NCI-H748 (cell line): ENCODE results near the gene IQGAP1.

Experiments used
- DNase-seq: peaks from one replicate; lab custom pipeline; 2025; ENCODE audit not compliant: unreplicated experiment; lab: John Stamatoyannopoulos, UW

Gene IQGAP1

GRCh38 chr15:90365414-90366055 is 22.5 kb upstream of the IQGAP1 start:
- no peak for DNase-seq

GRCh38 chr15:90367576-90367975 is 20.5 kb upstream of the IQGAP1 start:
- no peak for DNase-seq

GRCh38 chr15:90375071-90375470 is 13.0 kb upstream of the IQGAP1 start:
- no peak for DNase-seq

GRCh38 chr15:90376789-90377188 is 11.3 kb upstream of the IQGAP1 start:
- DNase-seq, result no peak

- DNase-seq, result no peak
Observed at GRCh38 chr15:90379263-90379662, 8.8 kb upstream of the IQGAP1 start.

GRCh38 chr15:90381515-90381914 is 6.5 kb upstream of the IQGAP1 start:
- no peak for DNase-seq

- no peak for DNase-seq
Observed at GRCh38 chr15:90382320-90382719, 5.7 kb upstream of the IQGAP1 start.

- DNase-seq, result no peak
Observed at GRCh38 chr15:90386221-90386620, 1.8 kb upstream of the IQGAP1 start.

GRCh38 chr15:90388462-90389380 is 679 bp downstream of the IQGAP1 start:
- DNase-seq, result peak; percentile 59

GRCh38 chr15:90389513-90389912 is 1.5 kb downstream of the IQGAP1 start:
- no peak for DNase-seq

- DNase-seq, result no peak
Observed at GRCh38 chr15:90393040-90393439, 5.0 kb downstream of the IQGAP1 start.

- no peak for DNase-seq
Observed at GRCh38 chr15:90394074-90394473, 6.0 kb downstream of the IQGAP1 start.

- no peak for DNase-seq
Observed at GRCh38 chr15:90394748-90395442, 6.9 kb downstream of the IQGAP1 start.

- no peak for DNase-seq
Observed at GRCh38 chr15:90396321-90396720, 8.3 kb downstream of the IQGAP1 start.

GRCh38 chr15:90400005-90400758 is 12.1 kb downstream of the IQGAP1 start:
- peak; percentile 7 for DNase-seq

- DNase-seq, result peak; percentile 83
Observed at GRCh38 chr15:90400759-90401314, 12.8 kb downstream of the IQGAP1 start.

GRCh38 chr15:90401495-90401894 is 13.5 kb downstream of the IQGAP1 start:
- DNase-seq, result peak; percentile 7

- no peak for DNase-seq
Observed at GRCh38 chr15:90402223-90402622, 14.2 kb downstream of the IQGAP1 start.

GRCh38 chr15:90402767-90403166 is 14.7 kb downstream of the IQGAP1 start:
- no peak for DNase-seq

- no peak for DNase-seq
Observed at GRCh38 chr15:90405055-90405607, 17.1 kb downstream of the IQGAP1 start.
